Fibroblast of mammary gland (primary cell): ENCODE data around the gene MUC5AC.
A peak's percentile ranks its signal among the peaks of the same experiment; 100 is the strongest.

Experiments
- DNase-seq: peaks from one replicate; pipeline ENCODE4 v3.0.0-alpha.2; 2010; ENCODE audit warnings: low read depth
- H3K4me3 ChIP-seq: 2 replicates; pipeline ENCODE4 v1.5.1; 2011; ENCODE audit warnings: low read depth, mild to moderate bottlenecking, low read length, moderate library complexity; ENCODE audit not compliant: control insufficient read depth
- TF ChIP-seq, protein P1 (sequence below): conservative IDR thresholded peaks from 2 replicates; pipeline ENCODE4 v1.5.1; 2011; ENCODE audit warnings: low read depth, low read length, inconsistent platforms; ENCODE audit not compliant: control insufficient read depth, insufficient read depth

Gene MUC5AC

DNA sequence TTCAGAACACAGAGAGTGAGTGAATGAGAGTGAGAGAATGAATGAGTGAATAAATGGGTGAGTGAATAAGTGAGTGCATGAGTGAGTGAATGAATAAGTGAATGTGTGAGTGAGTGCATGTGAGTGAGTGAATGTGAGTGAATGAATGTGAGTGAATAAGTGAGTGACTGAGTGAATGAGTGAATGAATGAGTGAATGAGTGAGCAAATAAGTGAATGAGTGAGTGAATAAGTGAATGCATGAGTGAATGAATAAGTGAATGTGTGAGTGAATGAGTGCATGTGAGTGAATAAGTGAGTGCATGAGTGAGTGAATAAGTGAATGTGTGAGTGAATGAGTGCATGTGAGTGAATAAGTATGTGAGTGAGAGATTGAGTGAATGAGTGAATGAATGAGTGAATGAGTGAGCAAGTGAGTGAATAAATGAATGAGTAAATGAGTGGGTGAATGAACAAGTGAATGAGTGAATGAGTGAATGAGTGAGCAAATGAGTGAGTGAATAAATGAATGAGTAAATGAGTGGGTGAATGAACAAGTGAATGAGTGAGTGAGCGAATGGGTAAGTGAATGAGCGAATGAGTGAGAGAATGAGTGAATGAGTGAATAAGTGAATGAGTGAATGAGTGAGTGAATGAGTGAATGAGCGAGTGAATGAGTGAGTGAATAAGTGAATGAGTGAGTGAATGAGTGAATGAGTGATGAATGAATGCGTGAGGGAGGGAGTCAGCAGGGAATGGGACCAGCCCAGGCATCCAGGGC, 43.8 kb downstream of the MUC5AC start:
- H3K4me3 ChIP-seq: no peak overlapping the region
- TF ChIP-seq, protein P1, sequence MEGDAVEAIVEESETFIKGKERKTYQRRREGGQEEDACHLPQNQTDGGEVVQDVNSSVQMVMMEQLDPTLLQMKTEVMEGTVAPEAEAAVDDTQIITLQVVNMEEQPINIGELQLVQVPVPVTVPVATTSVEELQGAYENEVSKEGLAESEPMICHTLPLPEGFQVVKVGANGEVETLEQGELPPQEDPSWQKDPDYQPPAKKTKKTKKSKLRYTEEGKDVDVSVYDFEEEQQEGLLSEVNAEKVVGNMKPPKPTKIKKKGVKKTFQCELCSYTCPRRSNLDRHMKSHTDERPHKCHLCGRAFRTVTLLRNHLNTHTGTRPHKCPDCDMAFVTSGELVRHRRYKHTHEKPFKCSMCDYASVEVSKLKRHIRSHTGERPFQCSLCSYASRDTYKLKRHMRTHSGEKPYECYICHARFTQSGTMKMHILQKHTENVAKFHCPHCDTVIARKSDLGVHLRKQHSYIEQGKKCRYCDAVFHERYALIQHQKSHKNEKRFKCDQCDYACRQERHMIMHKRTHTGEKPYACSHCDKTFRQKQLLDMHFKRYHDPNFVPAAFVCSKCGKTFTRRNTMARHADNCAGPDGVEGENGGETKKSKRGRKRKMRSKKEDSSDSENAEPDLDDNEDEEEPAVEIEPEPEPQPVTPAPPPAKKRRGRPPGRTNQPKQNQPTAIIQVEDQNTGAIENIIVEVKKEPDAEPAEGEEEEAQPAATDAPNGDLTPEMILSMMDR: no peak
- peak; percentile 3 for DNase-seq

- DNase-seq: no peak
- H3K4me3 ChIP-seq: no peak overlapping the region
- TF ChIP-seq, protein P1: no peak
These were observed 44.5 kb downstream of the MUC5AC start for GRCh38 chr11:1202154-1202775.

- H3K4me3 ChIP-seq: no peak overlapping the region
- DNase-seq: peak; percentile 22
- TF ChIP-seq, protein P1: peak; percentile 70
These were observed 45.2 kb downstream of the MUC5AC start for GRCh38 chr11:1202776-1203504.

DNA sequence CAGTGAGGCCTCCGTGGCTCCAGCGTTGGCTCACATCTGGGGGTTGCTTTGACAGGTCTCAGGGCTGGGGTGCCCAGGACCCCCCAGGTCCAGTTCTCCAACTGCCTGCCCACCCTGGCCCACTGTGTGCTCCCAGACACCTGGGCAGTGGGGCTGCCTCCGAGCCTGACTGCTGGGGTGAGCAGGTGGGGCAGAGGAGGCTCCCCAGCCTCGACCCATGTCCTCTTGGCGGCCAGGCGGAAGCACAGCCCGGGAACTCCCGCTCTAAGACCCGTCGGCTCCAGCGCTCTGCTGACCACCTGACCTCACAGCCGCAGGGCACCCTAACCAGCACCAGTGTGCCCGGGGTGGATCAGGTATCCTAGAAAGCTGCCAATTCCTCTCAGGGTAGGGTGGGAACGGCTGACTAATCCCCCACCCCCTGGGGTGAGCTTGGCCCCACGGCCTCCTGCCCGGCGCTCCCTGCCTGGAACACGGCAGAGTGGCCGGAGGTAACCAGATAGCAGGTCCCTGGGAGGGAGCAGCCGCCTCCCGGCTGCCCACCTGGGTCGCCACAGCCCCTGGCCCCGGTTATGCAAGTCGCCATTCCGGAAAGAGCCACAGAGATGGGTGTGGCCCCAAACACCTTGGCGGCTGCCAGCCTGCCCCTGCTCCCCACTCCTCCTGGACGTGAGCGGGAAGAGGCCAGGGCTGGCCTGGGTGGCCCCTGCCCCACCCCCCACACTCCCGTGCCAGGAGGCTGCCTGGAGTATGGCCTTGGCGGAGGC, 45.9 kb downstream of the MUC5AC start:
- TF ChIP-seq, protein P1: no peak
- DNase-seq: no peak
- H3K4me3 ChIP-seq: no peak overlapping the region

GRCh38 chr11:1204381-1205101, 46.8 kb downstream of the MUC5AC start:
- DNase-seq: no peak
- no peak overlapping the region for H3K4me3 ChIP-seq
- TF ChIP-seq, protein P1: no peak
